Posterior vena cava (tissue), 2 donors: ENCODE results near the gene SLC29A1. TPM values are rescaled to one million over a fixed set of nuclear protein-coding genes. Genes with fewer than 3 reads are reported as not detected.

Source experiments
- DNase-seq: peaks from one replicate; pipeline ENCODE4 v3.0.0-alpha.2; 2020; ENCODE audit warnings: low spot score
- intact Hi-C, 2 donors: fragments of 100-400 bp; cut with DNase I; formaldehyde crosslinking; loops; one replicate each; pipeline versions ENCODE4 v1.14.1 to v1.14.2; 2022 to 2023
- total RNA-seq, 2 donors: library from RNA; stranded (reverse); fragmentation: NEBNext Ultra II Directional; extraction: Animal tissue kit (Norgen Biotek cat#: 25700); gene quantifications; one replicate each; pipeline ENCODE4 v1.2.1, GENCODE V29; 2021
- donor health status: DM: yes; HTN: yes; CAD: no.
- donor health status: DM: yes; HTN: yes; CAD: no.

Gene SLC29A1
- total RNA-seq, 2 donors from 2014 or later, result 76.5 to 80.0 TPM

DNA sequence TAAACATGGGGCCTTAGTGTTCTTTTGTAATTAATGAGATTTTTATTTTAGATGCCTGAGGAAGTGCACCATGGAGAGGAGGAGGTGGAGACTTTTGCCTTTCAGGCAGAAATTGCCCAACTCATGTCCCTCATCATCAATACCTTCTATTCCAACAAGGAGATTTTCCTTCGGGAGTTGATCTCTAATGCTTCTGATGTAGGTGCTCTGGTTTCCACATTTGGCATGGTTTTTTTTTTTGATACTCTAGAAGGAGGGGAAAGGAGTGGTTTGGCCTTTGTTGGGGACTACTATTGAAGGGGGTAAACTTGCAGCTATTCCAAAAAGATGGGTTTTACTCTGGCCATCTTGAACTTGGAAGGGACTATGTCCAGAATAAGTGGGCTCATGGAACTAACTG lies 25.2 kb downstream of the SLC29A1 start:
- intact Hi-C loops, result no loop called here

DNA sequence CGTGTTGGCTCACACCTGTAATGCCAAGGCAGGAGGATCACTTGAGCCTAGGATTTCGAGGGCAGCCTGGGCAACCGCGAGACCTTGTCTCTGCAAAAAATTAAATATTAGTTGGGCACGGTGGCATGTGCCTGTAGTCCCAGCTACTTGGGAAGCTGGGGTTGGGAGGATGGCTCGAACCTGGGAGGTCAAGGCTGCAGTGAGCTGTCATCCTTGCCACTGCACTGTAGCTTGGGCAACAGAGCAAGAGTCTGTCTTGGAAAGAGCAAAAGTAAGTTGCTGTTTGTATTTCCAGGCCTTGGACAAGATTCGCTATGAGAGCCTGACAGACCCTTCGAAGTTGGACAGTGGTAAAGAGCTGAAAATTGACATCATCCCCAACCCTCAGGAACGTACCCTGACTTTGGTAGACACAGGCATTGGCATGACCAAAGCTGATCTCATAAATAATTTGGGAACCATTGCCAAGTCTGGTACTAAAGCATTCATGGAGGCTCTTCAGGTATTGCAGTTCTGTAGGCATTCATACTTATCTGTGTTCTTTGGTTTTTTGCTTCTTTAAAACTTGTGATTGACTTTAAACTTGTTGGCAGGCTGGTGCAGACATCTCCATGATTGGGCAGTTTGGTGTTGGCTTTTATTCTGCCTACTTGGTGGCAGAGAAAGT lies 25.8 kb downstream of the SLC29A1 start:
- intact Hi-C loops, result no loop called here

More for the DNA sequence above, 25.2 kb downstream of the SLC29A1 start:
- DNase-seq, result no peak

DNA sequence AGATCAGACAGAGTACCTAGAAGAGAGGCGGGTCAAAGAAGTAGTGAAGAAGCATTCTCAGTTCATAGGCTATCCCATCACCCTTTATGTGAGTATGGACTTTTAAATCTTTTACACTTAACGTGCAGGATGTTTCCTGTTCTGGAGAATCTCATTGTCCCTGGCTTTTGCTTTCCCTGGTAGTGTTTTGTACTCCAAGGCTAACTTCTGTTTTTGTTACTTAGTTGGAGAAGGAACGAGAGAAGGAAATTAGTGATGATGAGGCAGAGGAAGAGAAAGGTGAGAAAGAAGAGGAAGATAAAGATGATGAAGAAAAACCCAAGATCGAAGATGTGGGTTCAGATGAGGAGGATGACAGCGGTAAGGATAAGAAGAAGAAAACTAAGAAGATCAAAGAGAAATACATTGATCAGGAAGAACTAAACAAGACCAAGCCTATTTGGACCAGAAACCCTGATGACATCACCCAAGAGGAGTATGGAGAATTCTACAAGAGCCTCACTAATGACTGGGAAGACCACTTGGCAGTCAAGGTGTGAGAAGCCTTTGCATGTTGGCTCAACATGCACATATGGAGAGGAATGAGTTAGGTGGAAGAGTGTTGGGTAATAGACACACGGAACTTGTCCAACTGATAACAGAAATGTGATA lies 26.8 kb downstream of the SLC29A1 start:
- DNase-seq, result no peak
- intact Hi-C loops, result no loop called here

More for the DNA sequence above, 25.8 kb downstream of the SLC29A1 start:
- peak; percentile 32 for DNase-seq

DNA sequence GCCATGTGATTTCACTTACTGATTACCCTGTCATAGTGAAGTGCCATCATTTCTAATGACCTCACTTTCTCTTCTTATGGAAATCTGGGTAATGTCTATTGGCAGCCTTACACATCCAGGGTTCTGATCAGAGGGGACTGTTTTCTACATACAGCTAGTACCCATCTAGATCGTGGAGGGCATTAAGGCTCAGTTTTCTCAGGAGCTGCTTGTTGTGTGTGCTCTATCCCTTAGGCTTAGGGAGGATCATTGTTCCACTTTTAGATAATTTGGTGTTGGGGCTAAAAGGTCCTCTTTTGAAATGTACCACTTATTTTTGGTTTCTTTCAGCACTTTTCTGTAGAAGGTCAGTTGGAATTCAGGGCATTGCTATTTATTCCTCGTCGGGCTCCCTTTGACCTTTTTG lies 27.3 kb downstream of the SLC29A1 start:
- intact Hi-C loops, result no loop called here

DNA sequence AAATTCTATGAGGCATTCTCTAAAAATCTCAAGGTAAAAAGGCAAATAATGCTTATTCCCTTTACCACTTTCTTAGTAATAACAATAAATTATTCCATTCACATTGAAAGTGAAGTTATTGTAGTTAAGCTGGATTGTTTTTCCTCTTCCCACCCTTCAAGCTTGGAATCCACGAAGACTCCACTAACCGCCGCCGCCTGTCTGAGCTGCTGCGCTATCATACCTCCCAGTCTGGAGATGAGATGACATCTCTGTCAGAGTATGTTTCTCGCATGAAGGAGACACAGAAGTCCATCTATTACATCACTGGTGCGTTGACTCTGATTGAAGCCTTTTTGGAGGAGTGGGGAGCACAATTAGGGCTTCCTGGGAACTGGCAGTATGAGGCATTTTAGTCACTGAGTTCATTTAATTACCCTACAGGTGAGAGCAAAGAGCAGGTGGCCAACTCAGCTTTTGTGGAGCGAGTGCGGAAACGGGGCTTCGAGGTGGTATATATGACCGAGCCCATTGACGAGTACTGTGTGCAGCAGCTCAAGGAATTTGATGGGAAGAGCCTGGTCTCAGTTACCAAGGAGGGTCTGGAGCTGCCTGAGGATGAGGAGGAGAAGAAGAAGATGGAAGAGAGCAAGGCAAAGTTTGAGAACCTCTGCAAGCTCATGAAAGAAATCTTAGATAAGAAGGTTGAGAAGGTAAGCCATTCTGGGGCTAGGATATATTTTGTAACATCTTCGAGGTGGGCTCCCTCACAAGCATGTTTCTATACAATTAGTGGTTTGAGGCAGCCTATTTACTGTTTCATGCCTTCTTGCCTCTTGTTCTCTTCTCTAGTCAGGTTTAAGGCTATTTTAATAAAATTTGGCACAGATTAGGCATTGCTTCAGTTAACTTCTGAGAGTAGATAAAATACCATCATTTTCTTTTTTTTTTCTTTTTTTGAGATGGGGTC lies 28.5 kb downstream of the SLC29A1 start:
- intact Hi-C loops, result no loop called here
- DNase-seq, result peak; percentile 66

More for the DNA sequence above, 27.3 kb downstream of the SLC29A1 start:
- no peak for DNase-seq

DNA sequence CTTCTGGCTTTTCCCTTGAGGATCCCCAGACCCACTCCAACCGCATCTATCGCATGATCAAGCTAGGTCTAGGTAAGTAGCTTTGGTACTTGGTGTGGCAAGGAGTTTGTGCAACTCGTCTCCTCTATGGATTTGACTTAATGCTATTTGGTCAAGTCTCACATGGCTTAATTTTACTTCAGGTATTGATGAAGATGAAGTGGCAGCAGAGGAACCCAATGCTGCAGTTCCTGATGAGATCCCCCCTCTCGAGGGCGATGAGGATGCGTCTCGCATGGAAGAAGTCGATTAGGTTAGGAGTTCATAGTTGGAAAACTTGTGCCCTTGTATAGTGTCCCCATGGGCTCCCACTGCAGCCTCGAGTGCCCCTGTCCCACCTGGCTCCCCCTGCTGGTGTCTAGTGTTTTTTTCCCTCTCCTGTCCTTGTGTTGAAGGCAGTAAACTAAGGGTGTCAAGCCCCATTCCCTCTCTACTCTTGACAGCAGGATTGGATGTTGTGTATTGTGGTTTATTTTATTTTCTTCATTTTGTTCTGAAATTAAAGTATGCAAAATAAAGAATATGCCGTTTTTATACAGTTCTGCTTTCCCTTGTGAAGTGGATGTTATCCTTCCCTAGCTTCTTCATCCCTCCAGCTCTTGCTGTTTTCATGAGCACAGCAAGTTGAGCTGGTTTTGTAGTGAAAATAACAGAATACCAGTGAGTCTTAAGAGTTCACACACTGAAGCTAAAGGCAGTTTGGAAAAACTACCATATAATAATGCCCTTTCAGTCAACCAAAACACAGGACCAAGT lies 30.1 kb downstream of the SLC29A1 start:
- intact Hi-C loops, result no loop called here

DNA sequence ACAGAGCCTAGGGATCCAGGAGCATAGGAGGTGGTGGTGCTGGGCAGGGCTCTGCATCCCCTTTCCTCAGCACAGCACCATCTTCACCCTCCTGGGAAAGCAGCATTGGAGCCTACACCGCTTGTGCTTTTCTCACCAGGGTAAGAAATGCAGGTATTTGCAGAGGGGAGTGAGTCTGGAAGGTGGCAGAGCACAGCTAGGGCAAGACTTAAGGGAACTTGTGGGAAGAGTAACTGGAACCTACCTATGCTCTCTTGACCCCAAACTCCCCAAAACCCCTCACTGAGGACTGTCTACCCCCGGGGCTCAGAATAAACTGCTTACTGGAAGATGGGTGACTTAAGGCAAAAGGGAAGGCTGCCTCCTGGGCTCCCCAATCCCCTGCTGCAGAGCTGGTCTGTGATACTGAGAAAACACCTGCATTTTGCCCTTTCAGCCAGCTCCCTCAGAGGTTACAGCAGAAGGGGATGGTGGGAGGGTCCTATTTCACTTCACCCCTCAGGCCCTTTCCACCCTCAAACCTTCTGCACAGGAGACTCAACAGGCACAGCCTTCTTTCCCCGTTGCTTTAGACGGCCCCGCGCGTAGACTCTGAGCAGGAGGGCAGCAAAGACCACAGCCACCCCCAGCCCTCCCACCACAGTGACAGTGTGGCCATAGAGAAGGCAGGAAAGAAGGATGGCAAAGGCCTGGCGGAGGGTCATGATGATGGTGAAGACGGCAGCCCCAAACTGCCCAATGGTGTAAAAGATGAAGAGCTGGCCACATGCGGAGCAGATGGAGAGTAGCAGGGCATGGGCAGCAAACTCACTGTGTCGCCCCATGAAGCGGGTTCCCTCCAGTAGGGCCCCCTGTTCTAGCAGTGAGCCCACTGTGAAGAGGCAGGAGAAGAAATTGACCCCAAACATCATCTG lies 31.1 kb downstream of the SLC29A1 start:
- DNase-seq, result peak; percentile 69
- intact Hi-C loops, result no loop called here

More for the DNA sequence above, 30.1 kb downstream of the SLC29A1 start:
- DNase-seq, result peak; percentile 69

DNA sequence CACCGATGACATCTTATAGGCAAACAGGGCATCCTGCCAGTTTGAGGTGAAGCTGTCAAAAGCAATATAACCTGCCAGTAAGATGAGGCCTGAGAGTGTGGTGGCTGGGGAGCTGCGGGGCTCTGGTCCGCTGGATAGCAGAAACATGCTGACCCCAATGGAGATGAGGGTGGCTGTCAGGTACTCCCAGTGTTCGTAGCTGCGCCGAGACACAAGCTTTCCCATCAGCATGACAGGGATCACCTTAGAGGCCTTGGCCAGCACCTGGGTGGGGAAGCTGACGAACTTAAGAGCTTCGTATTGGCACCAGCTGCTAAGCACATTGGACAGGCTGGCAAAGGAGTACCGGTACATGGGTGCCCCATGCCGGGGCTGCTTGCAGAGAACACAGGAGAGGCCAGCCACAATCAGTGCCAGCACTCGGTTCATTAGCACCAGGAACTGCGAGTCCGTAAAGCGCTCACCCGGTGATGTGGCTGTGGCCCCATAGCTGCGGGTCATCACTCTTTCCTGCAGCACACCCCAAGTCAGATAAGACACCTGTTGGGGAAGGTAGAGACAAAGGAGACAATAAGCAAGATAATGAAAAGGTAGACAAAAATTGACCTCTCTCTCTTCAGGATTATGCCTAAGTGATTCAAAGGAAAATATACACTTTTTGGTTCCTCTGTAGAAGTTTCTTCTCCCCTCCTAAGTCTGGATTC lies 31.9 kb downstream of the SLC29A1 start:
- intact Hi-C loops, result no loop called here
- peak; percentile 77 for DNase-seq

DNA sequence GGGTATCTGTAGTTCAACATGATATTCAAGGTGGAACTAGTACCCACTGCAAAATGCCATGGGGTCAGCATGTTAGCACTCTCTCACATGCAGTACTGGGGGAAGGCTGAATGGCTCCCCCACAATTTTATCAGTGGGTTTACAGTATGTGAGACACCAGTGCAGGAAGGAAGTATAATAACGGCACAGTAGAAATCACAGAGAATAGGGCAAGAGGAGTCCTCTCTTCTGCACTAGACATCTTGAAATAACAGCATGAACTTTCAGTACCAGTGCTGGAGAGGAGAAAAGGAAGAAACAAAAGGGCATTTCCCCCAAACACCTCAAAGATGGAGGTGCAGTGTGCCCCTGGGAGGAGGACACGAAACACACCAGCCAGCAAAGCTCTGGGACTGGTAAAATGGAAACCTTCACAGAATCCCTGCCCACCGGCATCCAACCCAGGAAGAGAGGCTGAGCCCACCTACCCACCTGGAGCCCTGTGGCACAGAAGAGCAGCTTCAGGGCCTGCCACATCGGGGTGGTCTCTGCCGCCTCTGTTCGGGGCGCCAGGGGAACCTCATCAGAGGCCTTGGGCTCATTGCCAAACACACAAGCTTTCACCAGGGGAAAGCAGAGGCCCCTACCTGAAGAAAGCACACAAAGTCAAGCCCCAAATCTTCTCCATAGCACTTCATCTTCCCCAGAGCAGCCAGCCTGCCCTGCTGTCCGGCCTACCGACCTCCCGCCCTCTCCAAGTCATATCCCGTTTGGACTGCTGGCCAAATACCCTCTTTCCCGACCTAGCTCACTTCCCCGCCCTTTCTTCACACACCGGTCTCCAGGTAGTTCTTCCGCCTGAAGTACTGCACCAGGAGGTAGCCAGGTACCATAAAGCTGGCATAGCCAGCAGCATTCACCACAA lies 32.7 kb downstream of the SLC29A1 start:
- peak; percentile 70 for DNase-seq
- intact Hi-C loops, result no loop called here

DNA sequence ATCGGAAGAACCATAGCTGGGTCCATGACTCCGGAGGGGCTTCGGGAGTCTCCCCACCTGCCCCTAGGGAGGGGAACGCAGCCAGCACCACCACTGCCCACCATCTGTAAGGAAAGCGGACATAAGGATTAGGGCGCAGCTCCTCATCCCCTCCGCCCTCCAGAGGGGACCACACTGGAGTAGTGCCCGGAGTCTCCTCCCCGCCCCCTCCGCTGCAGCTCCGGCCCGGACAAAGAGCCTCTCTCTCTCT lies 33.3 kb downstream of the SLC29A1 start:
- intact Hi-C loops, result no loop called here

DNA sequence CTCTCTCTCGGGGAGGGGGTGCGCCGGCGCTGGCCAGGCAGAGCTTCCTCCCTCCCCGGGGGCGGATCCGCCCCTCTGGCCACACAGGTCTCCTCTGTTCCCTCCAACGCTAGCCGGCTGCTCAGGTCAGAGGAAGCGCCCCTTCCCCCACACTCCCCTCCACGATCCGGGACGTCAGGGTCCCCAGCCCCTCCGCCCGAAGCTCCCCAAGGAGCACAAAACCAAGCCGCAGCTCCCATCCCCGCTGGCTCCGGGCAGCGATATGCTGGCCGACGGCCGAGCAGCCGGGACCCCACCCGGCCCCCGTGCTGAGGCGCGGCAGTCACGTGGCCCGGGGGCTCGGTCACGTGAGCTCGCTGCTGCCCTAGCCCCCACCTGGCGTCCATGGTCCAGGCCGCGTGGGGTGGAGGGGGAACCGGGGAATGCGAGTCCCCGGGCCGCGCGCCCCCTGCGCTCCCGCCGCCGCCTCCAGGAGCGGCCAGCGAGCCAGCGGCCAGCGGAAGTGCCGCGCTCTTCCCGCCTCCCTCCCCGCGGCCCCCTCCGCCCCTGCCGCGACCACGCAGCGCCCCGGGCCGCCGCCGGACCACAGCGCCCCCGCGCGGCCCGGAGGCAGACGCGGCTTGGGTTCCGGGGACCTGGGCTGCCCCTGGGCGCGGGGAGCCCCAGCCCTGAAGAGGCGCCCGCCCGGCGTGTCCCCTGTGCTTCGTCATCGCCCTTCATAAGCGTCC lies 33.8 kb downstream of the SLC29A1 start, which contains the start of gene SLC35B2:
Gene SLC35B2, minus strand, starts transcription at position 504 of the 728 bp plus-strand sequence. Its CDS starts 118 bp downstream, at position 386.
- peak; percentile 88 for DNase-seq
- intact Hi-C loops, result no loop called here

More for the DNA sequence above, 33.3 kb downstream of the SLC29A1 start:
- DNase-seq, result no peak

DNA sequence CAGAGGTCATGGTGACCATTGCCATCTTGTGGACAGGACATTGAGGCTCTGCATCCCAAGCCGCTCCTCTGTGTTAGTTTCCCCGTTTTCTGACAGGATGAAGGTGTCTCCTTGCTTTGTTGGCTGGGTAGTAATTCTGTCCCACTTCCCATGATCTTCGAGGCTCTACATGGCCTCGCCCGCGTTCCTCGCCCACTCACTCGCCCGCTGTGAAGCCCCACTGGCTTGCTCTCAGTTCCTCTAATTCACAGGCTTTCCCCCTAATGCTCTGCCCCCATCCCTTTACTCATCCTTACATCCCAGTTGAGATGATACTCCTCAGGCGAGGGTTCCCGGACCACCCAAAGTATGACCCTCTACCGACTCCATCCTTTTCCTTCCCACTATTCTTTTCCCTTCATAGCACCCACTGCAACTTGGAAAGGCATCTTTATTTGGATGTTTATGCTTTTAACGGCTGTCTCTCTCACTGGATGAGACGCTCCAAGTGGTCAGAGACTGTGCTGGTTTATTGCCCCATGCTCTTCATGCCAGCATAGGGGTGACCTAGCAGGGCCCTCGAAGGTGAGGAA lies 34.4 kb downstream of the SLC29A1 start:
- intact Hi-C loops, result no loop called here
- no peak for DNase-seq

DNA sequence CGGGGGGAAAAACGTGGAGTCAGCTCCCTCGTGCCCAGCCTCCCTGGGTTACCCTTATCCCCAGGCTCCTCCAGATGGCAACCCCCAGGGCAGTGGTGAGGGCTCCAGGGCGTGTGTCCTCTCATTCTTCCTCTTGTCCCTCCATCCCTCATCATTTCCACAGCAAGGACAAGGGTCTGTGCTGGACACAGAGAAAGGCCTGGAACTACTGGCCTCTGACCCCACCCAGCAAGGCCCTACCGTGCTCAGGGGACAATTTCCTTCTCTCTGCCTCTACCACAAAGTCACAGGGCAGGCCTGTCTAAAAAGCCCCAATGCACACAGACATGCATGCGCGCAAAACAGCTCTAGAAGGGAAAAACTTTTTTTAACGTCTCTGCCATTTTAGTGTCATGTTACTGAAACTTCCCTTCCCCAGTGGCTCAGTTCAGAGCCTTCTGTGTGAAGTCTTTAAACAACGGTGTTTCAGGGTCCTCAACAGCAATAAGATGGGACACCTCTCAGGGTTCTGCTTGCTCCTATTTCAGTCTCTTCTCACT lies 35.0 kb downstream of the SLC29A1 start:
- intact Hi-C loops, result no loop called here
- DNase-seq, result peak; percentile 64

DNA sequence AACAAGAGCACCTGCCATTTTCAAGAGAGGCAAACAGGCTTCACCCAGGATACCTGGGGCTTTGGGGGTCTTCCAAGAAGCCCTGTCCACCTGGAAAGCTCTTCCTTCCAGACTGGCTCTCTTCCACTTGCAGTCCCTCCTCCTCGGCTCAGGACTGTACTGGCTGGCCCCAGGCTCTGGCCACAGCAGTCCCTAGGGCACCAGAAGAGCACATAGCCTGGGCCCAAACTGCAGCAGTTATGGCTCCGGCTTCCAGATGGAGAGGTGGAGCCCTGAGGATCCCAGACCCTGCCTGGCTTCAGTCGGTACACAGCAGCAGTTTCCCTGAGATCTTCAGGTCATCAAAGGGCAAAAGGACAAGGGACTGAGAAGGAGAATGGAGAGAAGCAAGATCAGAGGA lies 35.5 kb downstream of the SLC29A1 start:
- DNase-seq, result no peak
- intact Hi-C loops, result no loop called here

DNA sequence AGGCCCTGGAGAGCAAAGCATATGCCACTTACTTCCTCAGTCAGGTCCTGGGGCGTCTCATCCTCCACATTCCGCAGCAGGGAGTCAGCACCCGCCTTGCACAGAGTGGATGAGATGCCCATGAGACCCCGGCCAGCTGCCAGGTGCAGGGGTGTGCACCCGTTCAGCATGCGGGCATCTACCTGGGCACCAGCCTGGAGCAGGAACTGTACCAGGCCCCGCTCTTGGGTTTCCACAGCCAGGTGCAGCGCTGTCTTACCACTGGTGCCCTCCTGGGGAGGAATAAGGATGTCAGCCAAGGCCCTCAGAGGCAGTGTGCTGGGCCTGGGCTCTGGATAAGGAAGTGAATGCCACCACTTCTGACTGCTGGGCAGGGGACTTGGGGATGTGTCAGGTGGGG lies 36.6 kb downstream of the SLC29A1 start:
- intact Hi-C loops, result no loop called here
- DNase-seq, result no peak
